ENCODE results near the gene C5. TPM values are rescaled to one million over a fixed set of nuclear protein-coding genes. Genes with fewer than 3 reads are reported as not detected.
A peak's percentile ranks its signal among the peaks of the same experiment; 100 is the strongest.

C5 gene
- total and polyA plus RNA-seq, 9 of the 15 experiments (the other 6 are each of a cell fraction or from before 2014, with no cell fraction given), result 0.08 to 0.91 (median 0.42) TPM

GRCh38 chr9:121053544-121053943 lies 3.5 kb upstream of the C5 start:
- H3K4me2 ChIP-seq (ENCODE audit: insufficient read depth, low read length), result no peak overlapping the region
- H3K27me3 ChIP-seq (ENCODE audit: control insufficient read depth in 2 of 2, insufficient read depth in 2 of 2, low read length in 2 of 2), result no peaks in the 10 kb centered on the region
- no peaks in the 10 kb centered on the region; a peak in 1 of 5 replicates for H3K4me1 ChIP-seq (replicated peaks in 1 of 2; ENCODE audit: control insufficient read depth in 2 of 2, insufficient read depth in 2 of 2, low read length in 2 of 2)
- BruUV-seq (replicated peaks), result no TSS peak
- CTCF ChIA-PET (ENCODE audit: low intra/inter-chr PET ratio), result no interaction called here
- H3K4me3 ChIP-seq, result no peak overlapping the region
- TF ChIP-seq MYC (IDR thresholded peaks at IDR 0.05; ENCODE audit: low read depth, low read length), result no peak
- no peak for TF ChIP-seq MYC (CRISPR knock-in tag; IDR thresholded peaks at IDR 0.05; ENCODE audit: borderline replicate concordance, low read depth)
- TF ChIP-seq, protein P1, sequence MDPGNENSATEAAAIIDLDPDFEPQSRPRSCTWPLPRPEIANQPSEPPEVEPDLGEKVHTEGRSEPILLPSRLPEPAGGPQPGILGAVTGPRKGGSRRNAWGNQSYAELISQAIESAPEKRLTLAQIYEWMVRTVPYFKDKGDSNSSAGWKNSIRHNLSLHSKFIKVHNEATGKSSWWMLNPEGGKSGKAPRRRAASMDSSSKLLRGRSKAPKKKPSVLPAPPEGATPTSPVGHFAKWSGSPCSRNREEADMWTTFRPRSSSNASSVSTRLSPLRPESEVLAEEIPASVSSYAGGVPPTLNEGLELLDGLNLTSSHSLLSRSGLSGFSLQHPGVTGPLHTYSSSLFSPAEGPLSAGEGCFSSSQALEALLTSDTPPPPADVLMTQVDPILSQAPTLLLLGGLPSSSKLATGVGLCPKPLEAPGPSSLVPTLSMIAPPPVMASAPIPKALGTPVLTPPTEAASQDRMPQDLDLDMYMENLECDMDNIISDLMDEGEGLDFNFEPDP (CRISPR knock-in tag; IDR thresholded peaks at IDR 0.05), result no peak
- no peak for TF ChIP-seq SIN3A (IDR thresholded peaks at IDR 0.05; ENCODE audit: borderline replicate concordance in 2 of 2, control insufficient read depth in 1 of 2, low read depth in 2 of 2, low read length in 2 of 2)
- DNase-seq (ENCODE audit: extremely low read depth in 1 of 4, low spot score in 3 of 4) (no peak), FAIRE-seq (no peak), ATAC-seq (peak; percentile 22; the same call in 1 of the 3 replicates)
- H4K20me1 ChIP-seq (replicated peaks; ENCODE audit: control insufficient read depth, insufficient read depth, low read length), result no peaks in the 10 kb centered on the region
- H3K27ac ChIP-seq (ENCODE audit: extremely low read depth, low read depth, low read length), result no peak overlapping the region
- 0 out of 2 replicates have a peak overlapping the region, but pooled peaks have one; percentile 56 for H2AFZ ChIP-seq (ENCODE audit: low read depth, low read length)
- WGBS (ENCODE audit: insufficient coverage, low coverage, missing lambda C conversion rate), result 20% methylated on average over 4 of the region's 4 CpGs
- H3K9me3 ChIP-seq (replicated peaks; ENCODE audit: control insufficient read depth, insufficient read depth, low read depth, low read length), result no peaks in the 10 kb centered on the region
- in situ Hi-C loops (cut with MboI) (no loop called here), intact Hi-C loops (cut with micrococcal nuclease) (no loop called here)
- H3K79me2 ChIP-seq (ENCODE audit: control insufficient read depth, insufficient read depth, low read length), result no peaks in the 10 kb centered on the region
- POLR2A ChIA-PET, result no interaction called here
- no peaks in the 10 kb centered on the region for H3K9me1 ChIP-seq (ENCODE audit: control insufficient read depth, insufficient read depth, low read length)
- H3K9ac ChIP-seq (ENCODE audit: insufficient read depth in 1 of 2, low read depth in 2 of 2, low read length in 2 of 2), result no peak overlapping the region
- no peaks in the 10 kb centered on the region for H3K36me3 ChIP-seq (ENCODE audit: control insufficient read depth, insufficient read depth, low read length)

DNA sequence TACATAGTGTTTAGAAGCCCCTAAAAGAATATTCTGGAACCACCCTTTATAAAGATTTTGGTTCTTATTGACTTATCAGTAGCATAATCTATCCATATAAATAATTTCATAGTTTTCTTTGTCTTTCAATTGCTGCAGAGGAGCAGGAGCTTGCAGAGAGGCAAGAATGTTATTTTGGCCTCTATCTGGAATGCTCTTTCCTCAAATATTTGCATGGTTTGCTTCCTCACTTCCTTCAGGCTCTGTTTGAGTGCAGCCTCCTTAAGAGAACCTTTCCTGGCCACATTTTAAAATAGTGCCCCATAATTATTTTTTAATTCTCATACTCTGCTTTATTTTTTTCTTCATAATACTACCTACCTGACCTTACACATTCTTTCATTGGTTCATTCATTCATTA lies 1.5 kb downstream of the C5 start:
- DNase-seq (ENCODE audit: extremely low read depth in 1 of 4, low spot score in 3 of 4) (no peak), FAIRE-seq (no peak), ATAC-seq (no peak)
- Histone ChIP-seq H3K9me3 (replicated peaks; ENCODE audit: control insufficient read depth, insufficient read depth, low read depth, low read length) (no peaks in the 10 kb centered on the region), H3K79me2 (ENCODE audit: control insufficient read depth, insufficient read depth, low read length) (no peaks in the 10 kb centered on the region), H3K9ac (ENCODE audit: insufficient read depth in 1 of 2, low read depth in 2 of 2, low read length in 2 of 2) (no peak overlapping the region), H3K27me3 (ENCODE audit: control insufficient read depth in 2 of 2, insufficient read depth in 2 of 2, low read length in 2 of 2) (no peaks in the 10 kb centered on the region), H3K4me2 (ENCODE audit: insufficient read depth, low read length) (no peak overlapping the region), H3K27ac (ENCODE audit: extremely low read depth, low read depth, low read length) (no peak overlapping the region), H3K4me3 (no peak overlapping the region), H3K36me3 (ENCODE audit: control insufficient read depth, insufficient read depth, low read length) (no peaks in the 10 kb centered on the region), H3K9me1 (ENCODE audit: control insufficient read depth, insufficient read depth, low read length) (no peaks in the 10 kb centered on the region), H2AFZ (ENCODE audit: low read depth, low read length) (no peak overlapping the region), H3K4me1 (replicated peaks in 1 of 2; ENCODE audit: control insufficient read depth in 2 of 2, insufficient read depth in 2 of 2, low read length in 2 of 2) (no peaks in the 10 kb centered on the region; a peak in 1 of 5 replicates), H4K20me1 (replicated peaks; ENCODE audit: control insufficient read depth, insufficient read depth, low read length) (no peaks in the 10 kb centered on the region)
- in situ Hi-C loops (cut with MboI) (no loop called here), intact Hi-C loops (cut with micrococcal nuclease) (no loop called here)
- POLR2A ChIA-PET, result interaction anchor here (0.6 kb wide), 1 partner anchor 33 kb away, joined by 3 read pairs; no protein-coding TSS in a partner anchor
- CTCF ChIA-PET (ENCODE audit: low intra/inter-chr PET ratio), result no interaction called here
- BruUV-seq (replicated peaks), result no TSS peak
- no peak for TF ChIP-seq NFATC3 (IDR thresholded peaks at IDR 0.05)
- TF ChIP-seq MBD2 (IDR thresholded peaks at IDR 0.05; ENCODE audit: borderline replicate concordance, low read depth), result no peak
- TF ChIP-seq, protein P2, sequence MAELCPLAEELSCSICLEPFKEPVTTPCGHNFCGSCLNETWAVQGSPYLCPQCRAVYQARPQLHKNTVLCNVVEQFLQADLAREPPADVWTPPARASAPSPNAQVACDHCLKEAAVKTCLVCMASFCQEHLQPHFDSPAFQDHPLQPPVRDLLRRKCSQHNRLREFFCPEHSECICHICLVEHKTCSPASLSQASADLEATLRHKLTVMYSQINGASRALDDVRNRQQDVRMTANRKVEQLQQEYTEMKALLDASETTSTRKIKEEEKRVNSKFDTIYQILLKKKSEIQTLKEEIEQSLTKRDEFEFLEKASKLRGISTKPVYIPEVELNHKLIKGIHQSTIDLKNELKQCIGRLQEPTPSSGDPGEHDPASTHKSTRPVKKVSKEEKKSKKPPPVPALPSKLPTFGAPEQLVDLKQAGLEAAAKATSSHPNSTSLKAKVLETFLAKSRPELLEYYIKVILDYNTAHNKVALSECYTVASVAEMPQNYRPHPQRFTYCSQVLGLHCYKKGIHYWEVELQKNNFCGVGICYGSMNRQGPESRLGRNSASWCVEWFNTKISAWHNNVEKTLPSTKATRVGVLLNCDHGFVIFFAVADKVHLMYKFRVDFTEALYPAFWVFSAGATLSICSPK (IDR thresholded peaks at IDR 0.05; ENCODE audit: borderline replicate concordance), result no peak
- no peak for TF ChIP-seq ZNF134 (CRISPR knock-in tag; conservative IDR thresholded peaks at IDR 0.05)
- no peak for TF ChIP-seq SIN3B (IDR thresholded peaks at IDR 0.05; ENCODE audit: low read depth)
- TF ChIP-seq ZNF121 (CRISPR knock-in tag; conservative IDR thresholded peaks at IDR 0.05), result no peak
- TF ChIP-seq MCM7 (IDR thresholded peaks at IDR 0.05), result no peak
- TF ChIP-seq CAMTA2 (CRISPR knock-in tag; conservative IDR thresholded peaks at IDR 0.05), result no peak
- TF ChIP-seq HCFC1 (IDR thresholded peaks at IDR 0.05; ENCODE audit: low read depth, low read length), result no peak
- no peak for TF ChIP-seq SMARCC2 (IDR thresholded peaks at IDR 0.05; ENCODE audit: low read depth)
- TF ChIP-seq THRAP3 (IDR thresholded peaks at IDR 0.05; ENCODE audit: borderline replicate concordance), result no peak
